HepG2 (cell line): Measurements from ENCODE around the gene ABHD2. TPM values are rescaled to one million over a fixed set of nuclear protein-coding genes. Genes with fewer than 3 reads are reported as not detected.

Experiments used
- GLMP ChIP-seq: sonication (generic); formaldehyde crosslinking; IDR thresholded peaks from 2 replicates; pipeline ENCODE4 v1.9.0; 2021; ENCODE audit warnings: missing genetic modification reagents, mild to moderate bottlenecking, borderline replicate concordance
- GTF3A ChIP-seq: sonication (generic); formaldehyde crosslinking; conservative IDR thresholded peaks from 2 replicates; pipeline ENCODE4 v1.4.0; 2020; ENCODE audit warnings: mild to moderate bottlenecking, missing genetic modification reagents
- NRL ChIP-seq: sonication (generic); formaldehyde crosslinking; IDR thresholded peaks from 2 replicates; pipeline ENCODE4 v1.5.0; 2020; ENCODE audit warnings: missing genetic modification reagents, mild to moderate bottlenecking, moderate library complexity, borderline replicate concordance
- SIN3A ChIP-seq: IDR thresholded peaks from 2 replicates; pipeline ENCODE4 v1.6.1; 2011; ENCODE audit warnings: low read depth, mild to moderate bottlenecking, control low read depth, low read length, borderline replicate concordance
- SRSF9 ChIP-seq: fragments of 200-400 bp; formaldehyde crosslinking; IDR thresholded peaks from 2 replicates; pipeline ENCODE4 v1.6.1; 2018; ENCODE audit warnings: borderline replicate concordance, mild to moderate bottlenecking, low read depth, low read length; ENCODE audit not compliant: insufficient read depth, poor library complexity, severe bottlenecking
- ZKSCAN5 ChIP-seq: sonication (generic); formaldehyde crosslinking; IDR thresholded peaks from 2 replicates; pipeline ENCODE4 v1.5.1; 2020; ENCODE audit warnings: mild to moderate bottlenecking, missing genetic modification reagents
- ZNF232 ChIP-seq: sonication (generic); formaldehyde crosslinking; IDR thresholded peaks from 2 replicates; pipeline ENCODE4 v1.4.0; 2020; ENCODE audit warnings: missing genetic modification reagents, borderline replicate concordance
- ZNF263 ChIP-seq: sonication (generic); formaldehyde crosslinking; IDR thresholded peaks from 2 replicates; pipeline ENCODE4 v1.4.0; 2020; ENCODE audit warnings: missing genetic modification reagents
- ZNF567 ChIP-seq: sonication (generic); formaldehyde crosslinking; IDR thresholded peaks from 2 replicates; pipeline ENCODE4 v1.8.1; 2023; ENCODE audit warnings: mild to moderate bottlenecking, missing genetic modification reagents, borderline replicate concordance
- ZNF605 ChIP-seq: sonication (generic); formaldehyde crosslinking; IDR thresholded peaks from 2 replicates; pipeline ENCODE4 v1.8.0; 2022; ENCODE audit warnings: mild to moderate bottlenecking, missing genetic modification reagents
- polyA plus RNA-seq, 8 experiments: library from polyadenylated mRNA; depleted of rRNA in 3 of 8; stranded (reverse) in 7 of 8; unstranded in 1 of 8; fragments of >200 nt; fragmentation: Illumina TruSeq in 4 of 8; extraction: Trizol in 4 of 8; gene quantifications; 2 replicates each; pipeline versions ENCODE4 v1.2.1 to v1.2.3, GENCODE V29; 2011 to 2016; ENCODE audit warnings: low read depth in 4 of 8, missing spikeins in 1 of 8, mixed read lengths in 1 of 8; ENCODE audit not compliant: insufficient read depth in 1 of 8
- total RNA-seq, 5 experiments: library from RNA; depleted of rRNA; stranded (reverse); fragments of >200 nt; fragmentation: Illumina TruSeq; extraction: Trizol; gene quantifications; 2 replicates each; pipeline ENCODE4 v1.2.3, GENCODE V29; 2016; ENCODE audit warnings: low read depth in 1 of 5
- TF ChIP-seq, protein P1 (sequence below): sonication (generic); formaldehyde crosslinking; IDR thresholded peaks from 2 replicates; pipeline ENCODE4 v1.4.0; 2020; ENCODE audit warnings: missing genetic modification reagents, borderline replicate concordance
- TF ChIP-seq, protein P2 (sequence below): sonication (generic); formaldehyde crosslinking; IDR thresholded peaks from 2 replicates; pipeline ENCODE4 v1.4.0; 2020; ENCODE audit warnings: mild to moderate bottlenecking, missing genetic modification reagents
- TF ChIP-seq, protein P3 (sequence below): sonication (generic); formaldehyde crosslinking; IDR thresholded peaks from 2 replicates; pipeline ENCODE4 v1.8.0; 2023; ENCODE audit warnings: mild to moderate bottlenecking, missing genetic modification reagents
- TF ChIP-seq, protein P4 (sequence below): sonication (generic); formaldehyde crosslinking; IDR thresholded peaks from 2 replicates; pipeline ENCODE4 v1.8.0; 2022; ENCODE audit warnings: missing genetic modification reagents, mild to moderate bottlenecking, borderline replicate concordance

ABHD2 gene
- total and polyA plus RNA-seq, 2 of the 13 experiments (the other 11 are each of a cell fraction or from before 2014, with no cell fraction given), result 14.8 to 22.4 TPM

DNA sequence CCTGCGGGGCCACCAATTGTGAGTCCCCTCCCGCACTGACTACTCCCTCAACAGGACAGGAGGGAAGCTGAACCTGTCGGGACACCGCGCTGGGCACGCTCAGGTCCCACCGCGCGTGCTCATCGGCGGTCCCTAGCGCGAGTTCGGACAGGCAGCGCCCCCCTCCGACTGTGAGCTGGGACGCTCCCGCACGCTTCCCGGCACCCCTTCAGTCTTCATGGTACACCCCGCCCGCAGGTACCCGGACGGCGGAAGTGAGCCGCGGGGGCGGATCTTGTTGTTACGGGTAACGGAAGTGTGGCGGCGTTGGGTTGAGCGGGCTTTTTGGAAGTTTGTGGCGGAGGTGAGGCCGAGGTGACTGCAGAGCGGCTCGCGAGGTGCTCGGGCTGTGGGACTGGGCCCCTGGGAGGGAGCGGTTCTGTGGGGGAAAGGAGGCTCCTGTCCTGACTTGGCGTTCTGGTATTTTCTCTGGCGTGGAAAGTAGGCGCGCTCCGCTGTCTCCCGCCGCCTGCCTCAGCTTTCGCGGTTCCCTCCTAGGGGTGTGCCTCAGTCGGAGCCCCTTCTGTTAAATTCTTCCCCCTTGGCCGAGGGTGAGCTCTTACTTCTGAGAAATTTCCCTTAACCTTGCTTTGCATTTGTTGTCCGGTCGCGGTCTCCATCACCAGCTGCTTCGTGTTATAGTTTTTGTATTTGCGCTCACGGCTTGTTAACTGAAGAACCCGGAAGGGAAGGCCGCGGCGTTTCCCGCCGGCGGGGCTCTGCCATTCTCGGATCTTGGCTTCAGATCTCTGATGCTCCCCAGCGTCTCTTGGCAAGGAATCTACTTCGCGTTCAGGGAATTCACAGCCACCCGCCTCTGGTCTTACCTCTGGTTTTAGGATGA is 155.7 kb downstream of the ABHD2 start, which contains the start of gene FANCI (continued):
- no peak for TF ChIP-seq ZNF263 (CRISPR knock-in tag)
- TF ChIP-seq, protein P1, sequence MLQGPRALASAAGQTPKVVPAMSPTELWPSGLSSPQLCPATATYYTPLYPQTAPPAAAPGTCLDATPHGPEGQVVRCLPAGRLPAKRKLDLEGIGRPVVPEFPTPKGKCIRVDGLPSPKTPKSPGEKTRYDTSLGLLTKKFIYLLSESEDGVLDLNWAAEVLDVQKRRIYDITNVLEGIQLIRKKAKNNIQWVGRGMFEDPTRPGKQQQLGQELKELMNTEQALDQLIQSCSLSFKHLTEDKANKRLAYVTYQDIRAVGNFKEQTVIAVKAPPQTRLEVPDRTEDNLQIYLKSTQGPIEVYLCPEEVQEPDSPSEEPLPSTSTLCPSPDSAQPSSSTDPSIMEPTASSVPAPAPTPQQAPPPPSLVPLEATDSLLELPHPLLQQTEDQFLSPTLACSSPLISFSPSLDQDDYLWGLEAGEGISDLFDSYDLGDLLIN (CRISPR knock-in tag), result 0 out of 2 replicates have a peak, but pooled peaks have one; percentile 27
- TF ChIP-seq, protein P2, sequence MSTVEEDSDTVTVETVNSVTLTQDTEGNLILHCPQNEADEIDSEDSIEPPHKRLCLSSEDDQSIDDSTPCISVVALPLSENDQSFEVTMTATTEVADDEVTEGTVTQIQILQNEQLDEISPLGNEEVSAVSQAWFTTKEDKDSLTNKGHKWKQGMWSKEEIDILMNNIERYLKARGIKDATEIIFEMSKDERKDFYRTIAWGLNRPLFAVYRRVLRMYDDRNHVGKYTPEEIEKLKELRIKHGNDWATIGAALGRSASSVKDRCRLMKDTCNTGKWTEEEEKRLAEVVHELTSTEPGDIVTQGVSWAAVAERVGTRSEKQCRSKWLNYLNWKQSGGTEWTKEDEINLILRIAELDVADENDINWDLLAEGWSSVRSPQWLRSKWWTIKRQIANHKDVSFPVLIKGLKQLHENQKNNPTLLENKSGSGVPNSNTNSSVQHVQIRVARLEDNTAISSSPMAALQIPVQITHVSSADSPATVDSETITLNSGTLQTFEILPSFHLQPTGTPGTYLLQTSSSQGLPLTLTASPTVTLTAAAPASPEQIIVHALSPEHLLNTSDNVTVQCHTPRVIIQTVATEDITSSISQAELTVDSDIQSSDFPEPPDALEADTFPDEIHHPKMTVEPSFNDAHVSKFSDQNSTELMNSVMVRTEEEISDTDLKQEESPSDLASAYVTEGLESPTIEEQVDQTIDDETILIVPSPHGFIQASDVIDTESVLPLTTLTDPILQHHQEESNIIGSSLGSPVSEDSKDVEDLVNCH (CRISPR knock-in tag), result no peak
- peak; percentile 54; the same call in 1 of the 2 replicates for TF ChIP-seq ZKSCAN5 (CRISPR knock-in tag)
- peak; percentile 99 for TF ChIP-seq SIN3A
- TF ChIP-seq, protein P3, sequence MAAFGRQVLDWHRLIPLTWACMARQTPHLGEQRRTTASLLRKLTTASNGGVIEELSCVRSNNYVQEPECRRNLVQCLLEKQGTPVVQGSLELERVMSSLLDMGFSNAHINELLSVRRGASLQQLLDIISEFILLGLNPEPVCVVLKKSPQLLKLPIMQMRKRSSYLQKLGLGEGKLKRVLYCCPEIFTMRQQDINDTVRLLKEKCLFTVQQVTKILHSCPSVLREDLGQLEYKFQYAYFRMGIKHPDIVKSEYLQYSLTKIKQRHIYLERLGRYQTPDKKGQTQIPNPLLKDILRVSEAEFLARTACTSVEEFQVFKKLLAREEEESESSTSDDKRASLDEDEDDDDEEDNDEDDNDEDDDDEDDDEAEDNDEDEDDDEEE (CRISPR knock-in tag), result peak; percentile 23; the same call in 1 of the 2 replicates
- 0 out of 2 replicates have a peak, but pooled peaks have one; percentile 53 for TF ChIP-seq ZNF232
- TF ChIP-seq GLMP (CRISPR knock-in tag), result no peak
- no peak; the same call in 1 of the 2 replicates for TF ChIP-seq ZNF567 (CRISPR knock-in tag)
- TF ChIP-seq SRSF9, result no peak
- TF ChIP-seq, protein P4, sequence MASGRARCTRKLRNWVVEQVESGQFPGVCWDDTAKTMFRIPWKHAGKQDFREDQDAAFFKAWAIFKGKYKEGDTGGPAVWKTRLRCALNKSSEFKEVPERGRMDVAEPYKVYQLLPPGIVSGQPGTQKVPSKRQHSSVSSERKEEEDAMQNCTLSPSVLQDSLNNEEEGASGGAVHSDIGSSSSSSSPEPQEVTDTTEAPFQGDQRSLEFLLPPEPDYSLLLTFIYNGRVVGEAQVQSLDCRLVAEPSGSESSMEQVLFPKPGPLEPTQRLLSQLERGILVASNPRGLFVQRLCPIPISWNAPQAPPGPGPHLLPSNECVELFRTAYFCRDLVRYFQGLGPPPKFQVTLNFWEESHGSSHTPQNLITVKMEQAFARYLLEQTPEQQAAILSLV (CRISPR knock-in tag), result peak; percentile 81; the same call in 1 of the 2 replicates
- TF ChIP-seq NRL (CRISPR knock-in tag), result peak; percentile 40; the same call in 1 of the 2 replicates
- TF ChIP-seq GTF3A (CRISPR knock-in tag), result no peak
- TF ChIP-seq ZNF605 (CRISPR knock-in tag), result no peak
